Right atrium auricular region (tissue), 2 donors: ENCODE data around the gene C16orf74. TPM values are rescaled to one million over a fixed set of nuclear protein-coding genes. Genes with fewer than 3 reads are reported as not detected.

ENCODE experiments used
- DNase-seq: peaks from one replicate; pipeline ENCODE4 v3.0.0-alpha.2; 2019; ENCODE audit warnings: low spot score
- H3K27ac ChIP-seq, 2 donors: fragments of 200-600 bp; sonication (generic); 1 replicate in 1 of 2; 2 replicates in 1 of 2; pipeline ENCODE4 v1.5.1; 2016 to 2019
- H3K27me3 ChIP-seq, 2 donors: fragments of 200-600 bp; sonication (generic); one replicate each; pipeline versions ENCODE4 v1.5.1 to v1.6.0; 2017 to 2019
- H3K36me3 ChIP-seq: fragments of 200-600 bp; sonication (generic); one replicate; pipeline ENCODE4 v1.5.1; 2016
- H3K4me1 ChIP-seq, 2 donors: fragments of 200-600 bp; sonication (generic); one replicate each; pipeline versions ENCODE4 v1.5.1 to v1.6.0; 2017 to 2019
- H3K4me3 ChIP-seq, 2 donors: fragments of 200-600 bp; sonication (generic); 1 replicate in 1 of 2; 2 replicates in 1 of 2; pipeline ENCODE4 v1.5.1; 2017 to 2019; ENCODE audit warnings: mild to moderate bottlenecking in 1 of 2, moderate library complexity in 1 of 2
- H3K9me3 ChIP-seq, 2 donors: fragments of 200-600 bp; sonication (generic); one replicate each; pipeline ENCODE4 v1.5.1; 2019
- CTCF ChIP-seq, 2 donors: fragments of 200-600 bp; sonication (generic); IDR thresholded peaks; one replicate each; pipeline ENCODE4 v1.5.1; 2019; ENCODE audit warnings: antibody characterized with exemption in 2 of 2
- total RNA-seq, 2 donors: library from RNA; depleted of rRNA; stranded (reverse); fragments of >200 nt; gene quantifications; one replicate each; pipeline ENCODE4 v1.1.0, GENCODE V29; 2016

The C16orf74 gene
- total RNA-seq, 2 donors from 2014 or later, result 0.79 to 1.4 TPM

GRCh38 chr16:85695196-85696128 is 55.4 kb downstream of the C16orf74 start:
- no peaks in the 10 kb centered on the region for H3K9me3 ChIP-seq
- no peak for TF ChIP-seq CTCF (IDR thresholded peaks at IDR 0.05)
- no peaks in the 10 kb centered on the region for H3K36me3 ChIP-seq
- no peak overlapping the region for H3K27ac ChIP-seq
- no peak for DNase-seq
- no peaks in the 10 kb centered on the region for H3K27me3 ChIP-seq
- no peak overlapping the region for H3K4me3 ChIP-seq
- peaks cover 0 to 5% of the 10 kb centered on the region in 2 donors for H3K4me1 ChIP-seq

DNA sequence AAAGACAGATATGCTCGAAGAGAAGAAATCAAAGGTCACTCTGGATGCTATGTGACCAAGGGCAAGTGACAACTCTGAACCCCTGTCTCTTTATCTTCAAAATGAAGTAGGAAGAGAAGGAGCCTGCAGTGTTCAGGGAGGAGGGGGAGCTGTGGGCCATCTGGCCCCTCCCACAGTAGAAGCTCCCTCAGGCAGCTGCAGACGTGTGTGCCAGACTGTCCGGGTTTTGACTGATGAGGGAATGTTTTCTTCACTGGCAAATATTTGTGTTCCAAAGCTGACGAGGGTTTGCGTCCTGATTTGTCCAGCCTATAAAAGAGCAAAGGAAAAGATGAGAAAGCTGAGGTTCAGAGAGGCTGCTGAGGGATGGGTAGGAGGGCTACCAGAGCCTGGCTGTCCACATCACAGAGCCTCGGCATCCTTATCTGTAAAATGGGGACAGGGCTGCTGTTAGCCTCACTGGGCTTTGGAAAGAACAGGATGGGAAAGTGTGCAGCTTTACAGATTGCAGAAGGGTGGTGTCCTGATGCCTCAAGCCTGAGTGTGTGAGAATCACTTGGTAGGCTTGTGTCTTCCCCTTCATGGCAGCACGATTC is 60.3 kb downstream of the C16orf74 start:
- TF ChIP-seq CTCF (IDR thresholded peaks at IDR 0.05), result no peak
- Histone ChIP-seq H3K27me3 (no peaks in the 10 kb centered on the region), H3K4me1 (peaks cover 0 to 17% of the 10 kb centered on the region in 2 donors), H3K27ac (no peak overlapping the region), H3K9me3 (no peaks in the 10 kb centered on the region), H3K4me3 (no peak overlapping the region), H3K36me3 (no peaks in the 10 kb centered on the region)
- DNase-seq, result no peak

DNA sequence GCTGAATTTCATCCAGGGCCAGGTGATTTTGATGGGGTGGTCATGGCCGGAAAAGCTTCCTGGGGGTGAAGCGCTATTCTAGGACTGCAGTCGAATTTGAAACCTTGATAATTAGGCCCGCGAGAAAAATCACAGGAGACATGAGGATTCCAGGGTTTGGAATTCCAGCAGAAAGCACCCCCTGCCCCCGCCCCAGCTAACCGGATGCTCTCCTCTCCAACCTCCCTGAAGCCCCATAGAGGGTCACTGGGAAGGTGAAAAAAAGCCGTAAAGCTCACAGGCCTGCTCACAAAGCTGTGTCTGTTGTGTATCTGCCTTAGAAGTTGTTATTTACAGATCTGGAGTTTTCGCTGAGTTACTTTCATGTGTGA is 61.0 kb downstream of the C16orf74 start:
- no peak for TF ChIP-seq CTCF (IDR thresholded peaks at IDR 0.05)
- Histone ChIP-seq H3K9me3 (no peaks in the 10 kb centered on the region), H3K27ac (no peak overlapping the region), H3K27me3 (no peaks in the 10 kb centered on the region), H3K4me1 (peaks cover 0 to 17% of the 10 kb centered on the region in 2 donors), H3K4me3 (no peak overlapping the region), H3K36me3 (no peaks in the 10 kb centered on the region)
- no peak for DNase-seq

DNA sequence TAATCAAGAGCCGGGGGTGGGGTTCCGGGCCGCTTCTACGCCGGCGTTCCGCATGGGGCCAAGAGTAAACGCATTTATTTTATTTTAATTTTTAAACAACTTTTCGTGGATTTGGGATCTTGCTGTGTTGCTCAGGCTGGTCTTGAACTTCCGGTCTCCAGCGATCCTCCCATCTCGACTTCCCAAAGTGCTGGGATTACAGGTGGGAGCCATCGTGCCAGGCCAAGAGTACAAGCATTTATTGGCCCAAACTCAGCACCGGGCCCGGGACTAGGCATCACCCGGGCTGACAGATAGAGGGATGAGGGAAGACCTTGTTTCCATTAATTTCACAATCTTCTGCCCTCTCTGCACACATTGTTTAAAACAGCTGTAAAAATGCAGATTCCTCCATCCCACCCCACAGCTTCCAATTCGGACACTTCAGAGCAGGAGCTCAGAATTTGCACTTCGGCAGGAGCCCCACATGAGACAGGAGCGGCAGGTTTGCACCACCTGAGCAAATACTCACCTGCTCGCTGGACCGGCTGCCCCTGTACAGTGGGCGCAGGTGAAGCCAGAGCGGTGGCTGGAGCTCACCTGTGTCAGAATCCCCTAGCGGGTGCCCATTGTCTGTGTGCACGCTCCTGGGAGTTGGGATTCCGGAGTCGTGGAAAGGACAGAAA is 61.5 kb downstream of the C16orf74 start:
- Histone ChIP-seq H3K4me1 (peaks cover 0 to 17% of the 10 kb centered on the region in 2 donors), H3K36me3 (no peaks in the 10 kb centered on the region), H3K27ac (no peak overlapping the region), H3K4me3 (peak overlapping the region; percentile 29 to 62), H3K27me3 (no peaks in the 10 kb centered on the region), H3K9me3 (no peaks in the 10 kb centered on the region)
- no peak for TF ChIP-seq CTCF (IDR thresholded peaks at IDR 0.05)
- no peak for DNase-seq

DNA sequence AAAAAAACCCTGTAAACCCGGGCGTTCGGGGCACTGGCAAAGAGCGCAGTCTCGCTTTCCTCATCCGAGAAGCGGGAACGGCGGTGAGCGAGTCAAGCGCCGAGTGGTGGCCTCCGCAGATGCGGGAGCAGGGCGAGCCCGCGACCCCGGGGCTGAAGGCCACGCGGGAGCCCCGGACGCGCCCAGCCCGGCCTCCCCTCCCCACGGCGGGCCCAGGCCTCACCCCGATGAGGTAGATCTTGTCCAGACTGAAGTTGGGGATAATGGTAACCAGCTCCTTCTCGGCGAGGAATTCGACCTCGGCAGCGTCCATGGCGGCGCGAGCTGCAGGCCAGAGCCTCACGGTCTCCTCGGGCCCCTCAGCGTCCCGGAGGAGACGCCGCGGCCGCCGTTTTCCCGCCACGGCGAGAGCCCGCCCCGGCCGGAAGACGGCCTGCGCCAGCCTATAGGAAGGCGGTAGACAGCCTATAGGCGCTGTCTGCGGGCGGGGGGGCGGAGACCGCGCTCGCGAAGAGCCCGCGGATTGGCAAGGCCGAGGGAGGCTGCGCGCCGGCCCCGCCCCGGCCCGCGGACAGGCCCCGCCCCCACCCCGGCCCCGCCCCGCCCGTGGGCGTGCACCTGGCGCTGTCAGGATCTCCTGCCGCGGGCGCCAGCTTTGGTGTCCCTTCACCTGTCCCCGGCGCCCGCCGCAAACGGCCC is 62.2 kb downstream of the C16orf74 start, which contains the start of gene GINS2:
Gene GINS2 (minus strand): TSS at position 369 of the 699 bp plus-strand sequence. CDS start 56 bp downstream, at position 313.
- no peaks in the 10 kb centered on the region for H3K27me3 ChIP-seq
- peaks cover 0 to 17% of the 10 kb centered on the region in 2 donors for H3K4me1 ChIP-seq
- DNase-seq, result peak; percentile 79
- H3K36me3 ChIP-seq, result no peaks in the 10 kb centered on the region
- no peak within 1 kb of the TSS for H3K27ac ChIP-seq
- H3K4me3 ChIP-seq, result peak within 1 kb of the TSS; percentile 48 to 62
- no peak for TF ChIP-seq CTCF (IDR thresholded peaks at IDR 0.05)
- H3K9me3 ChIP-seq, result no peaks in the 10 kb centered on the region
